OCI-LY3 (cell line): ENCODE results near the gene SSTR1.

Source experiments
- H2AFZ ChIP-seq: fragments of 200-600, 300-600 bp; shearing (Covaris generic); 2 replicates; pipeline ENCODE4 v1.6.0; 2014; ENCODE audit warnings: antibody characterized with exemption, low read depth, low read length
- H3K27ac ChIP-seq: fragments of 200-600, 300-600 bp; sonication (generic); 2 replicates; pipeline ENCODE4 v1.5.1; 2014; ENCODE audit warnings: mild to moderate bottlenecking, low read length, moderate library complexity, mixed read lengths
- H3K27me3 ChIP-seq: fragments of 200-600, 300-600 bp; sonication (generic); 2 replicates; pipeline ENCODE4 v1.6.1; 2014; ENCODE audit warnings: low read depth, low read length, mixed read lengths
- H3K36me3 ChIP-seq: fragments of 200-600, 300-600 bp; sonication (generic); replicated peaks from 2 replicates; pipeline ENCODE3; 2014; ENCODE audit warnings: low read depth, low read length, mixed read lengths
- H3K4me1 ChIP-seq: fragments of 300-600, 200-600 bp; sonication (generic); 2 replicates; pipeline ENCODE4 v1.6.1; 2014; ENCODE audit warnings: low read length, mixed read lengths
- H3K4me2 ChIP-seq: fragments of 200-600, 300-600 bp; sonication (generic); 2 replicates; pipeline ENCODE4 v1.6.1; 2014; ENCODE audit warnings: low read length, mixed read lengths
- H3K4me3 ChIP-seq: fragments of 300-600, 200-600 bp; sonication (generic); 2 replicates; pipeline ENCODE4 v1.5.1; 2014; ENCODE audit warnings: antibody characterized with exemption, mild to moderate bottlenecking, low read length, moderate library complexity
- H3K79me2 ChIP-seq: fragments of 300-600, 200-600 bp; shearing (Covaris generic); 2 replicates; pipeline ENCODE4 v1.6.1; 2014; ENCODE audit warnings: mild to moderate bottlenecking, low read length, mixed read lengths
- H3K9ac ChIP-seq: fragments of 300-600, 200-600 bp; shearing (Covaris generic); 2 replicates; pipeline ENCODE4 v1.6.0; 2014; ENCODE audit warnings: mild to moderate bottlenecking, low read length, moderate library complexity
- H3K9me3 ChIP-seq: fragments of 200-600, 300-600 bp; shearing (Covaris generic); 2 replicates; pipeline ENCODE4 v1.6.1; 2014; ENCODE audit warnings: low read length, mixed read lengths; ENCODE audit not compliant: insufficient read depth
- H4K20me1 ChIP-seq: fragments of 200-600, 300-600 bp; sonication (generic); 2 replicates; pipeline ENCODE4 v1.6.1; 2016; ENCODE audit warnings: low read length, mixed read lengths; ENCODE audit not compliant: insufficient read depth
- CTCF ChIP-seq: fragments of 200-600, 300-600 bp; sonication (generic); IDR thresholded peaks from 2 replicates; pipeline ENCODE4 v1.5.1; 2014; ENCODE audit warnings: antibody characterized with exemption, low read length, low read depth
- EZH2phosphoT487 ChIP-seq: fragments of 200-600 bp; shearing (Covaris generic); IDR thresholded peaks from 2 replicates; pipeline ENCODE4 v1.6.1; 2018; ENCODE audit warnings: antibody characterized with exemption, mixed run types, low read depth

SSTR1 gene

GRCh38 chr14:38197001-38197783, 10.5 kb upstream of the SSTR1 start:
- no peak overlapping the region for H3K9ac ChIP-seq
- H3K9me3 ChIP-seq: no peaks in the 10 kb centered on the region
- no peaks in the 10 kb centered on the region for H3K36me3 ChIP-seq
- H3K4me2 ChIP-seq: no peak overlapping the region
- TF ChIP-seq EZH2phosphoT487 (no peak), CTCF (peak; percentile 55)
- no peaks in the 10 kb centered on the region for H3K79me2 ChIP-seq
- no peak overlapping the region for H3K27ac ChIP-seq
- H2AFZ ChIP-seq: no peak overlapping the region
- no peaks in the 10 kb centered on the region for H4K20me1 ChIP-seq
- H3K4me3 ChIP-seq: no peak overlapping the region
- H3K27me3 ChIP-seq: no peaks in the 10 kb centered on the region
- no peaks in the 10 kb centered on the region for H3K4me1 ChIP-seq

- no peaks in the 10 kb centered on the region for H4K20me1 ChIP-seq
- no peak for TF ChIP-seq EZH2phosphoT487
- no peak for TF ChIP-seq CTCF
- no peaks in the 10 kb centered on the region for H3K36me3 ChIP-seq
- no peak overlapping the region for H3K27ac ChIP-seq
- no peak overlapping the region for H2AFZ ChIP-seq
- no peak overlapping the region for H3K4me2 ChIP-seq
- H3K9ac ChIP-seq: no peak overlapping the region
- H3K27me3 ChIP-seq: no peaks in the 10 kb centered on the region
- no peaks in the 10 kb centered on the region for H3K9me3 ChIP-seq
- H3K4me3 ChIP-seq: no peak overlapping the region
- H3K79me2 ChIP-seq: no peaks in the 10 kb centered on the region
- H3K4me1 ChIP-seq: no peaks in the 10 kb centered on the region
Measured at GRCh38 chr14:38197784-38198335, 9.8 kb upstream of the SSTR1 start.

GRCh38 chr14:38198425-38198824, 9.3 kb upstream of the SSTR1 start:
- no peak overlapping the region for H3K27ac ChIP-seq
- H3K4me3 ChIP-seq: no peak overlapping the region
- H3K9me3 ChIP-seq: no peaks in the 10 kb centered on the region
- H3K9ac ChIP-seq: no peak overlapping the region
- H3K79me2 ChIP-seq: no peaks in the 10 kb centered on the region
- no peaks in the 10 kb centered on the region for H3K4me1 ChIP-seq
- H3K27me3 ChIP-seq: no peaks in the 10 kb centered on the region
- H3K4me2 ChIP-seq: no peak overlapping the region
- H4K20me1 ChIP-seq: no peaks in the 10 kb centered on the region
- H3K36me3 ChIP-seq: no peaks in the 10 kb centered on the region
- H2AFZ ChIP-seq: no peak overlapping the region
- TF ChIP-seq EZH2phosphoT487 (no peak), CTCF (no peak)

GRCh38 chr14:38199076-38199475, 8.6 kb upstream of the SSTR1 start:
- Histone ChIP-seq H3K9me3 (no peaks in the 10 kb centered on the region), H3K27me3 (no peaks in the 10 kb centered on the region), H3K4me1 (no peaks in the 10 kb centered on the region), H4K20me1 (no peaks in the 10 kb centered on the region), H3K27ac (no peak overlapping the region), H3K4me3 (no peak overlapping the region), H3K36me3 (no peaks in the 10 kb centered on the region), H2AFZ (no peak overlapping the region), H3K79me2 (no peaks in the 10 kb centered on the region), H3K9ac (no peak overlapping the region), H3K4me2 (no peak overlapping the region)
- TF ChIP-seq EZH2phosphoT487: no peak
